Trophoblast cell (in vitro differentiated cells and primary cell): ENCODE measurements around the gene HDAC9.

Experiments
- DNase-seq, 2 donors: peaks; one replicate each; pipeline ENCODE4 v3.0.0-alpha.2; 2016
- H2AFZ ChIP-seq: 2 replicates; pipeline ENCODE4 v1.6.1; 2013; ENCODE audit warnings: low read length, moderate library complexity, mild to moderate bottlenecking; ENCODE audit not compliant: insufficient read depth, poor library complexity
- H2AK5ac ChIP-seq: 2 replicates; pipeline ENCODE4 v1.6.1; 2013; ENCODE audit warnings: mild to moderate bottlenecking, low read length
- H2BK120ac ChIP-seq: 2 replicates; pipeline ENCODE4 v1.6.1; 2013; ENCODE audit warnings: low read length, mild to moderate bottlenecking, moderate library complexity; ENCODE audit not compliant: insufficient read depth, poor library complexity
- H2BK12ac ChIP-seq: 2 replicates; pipeline ENCODE4 v1.6.1; 2013; ENCODE audit warnings: mild to moderate bottlenecking, low read length, moderate library complexity
- H2BK5ac ChIP-seq: 2 replicates; pipeline ENCODE4 v1.6.1; 2013; ENCODE audit warnings: low read length, low read depth, moderate library complexity, mild to moderate bottlenecking; ENCODE audit not compliant: poor library complexity
- H3K14ac ChIP-seq: 2 replicates; pipeline ENCODE4 v1.6.1; 2013; ENCODE audit warnings: mild to moderate bottlenecking, low read length
- H3K18ac ChIP-seq: 2 replicates; pipeline ENCODE4 v1.6.1; 2013; ENCODE audit warnings: mild to moderate bottlenecking, low read length
- H3K23ac ChIP-seq: 2 replicates; pipeline ENCODE4 v1.6.1; 2013; ENCODE audit warnings: low read length
- H3K27ac ChIP-seq: 2 replicates; pipeline ENCODE4 v1.5.1; 2013; ENCODE audit warnings: low read depth, mild to moderate bottlenecking, inconsistent platforms, low read length, moderate library complexity
- H3K27me3 ChIP-seq: 2 replicates; pipeline ENCODE4 v1.6.1; 2013; ENCODE audit warnings: inconsistent platforms, mild to moderate bottlenecking, low read length, moderate library complexity; ENCODE audit not compliant: insufficient read depth
- H3K36me3 ChIP-seq, 2 experiments: 1 replicate in 1 of 2; 2 replicates in 1 of 2; pipeline ENCODE4 v1.6.1; 2013; ENCODE audit warnings: low read length in 2 of 2, mild to moderate bottlenecking in 2 of 2, moderate library complexity in 1 of 2; ENCODE audit not compliant: insufficient read depth in 2 of 2, control insufficient read depth in 1 of 2
- H3K4ac ChIP-seq: 2 replicates; pipeline ENCODE4 v1.6.1; 2013; ENCODE audit warnings: low read depth, mild to moderate bottlenecking, low read length, moderate library complexity
- H3K4me1 ChIP-seq, 2 experiments: 1 replicate in 1 of 2; 2 replicates in 1 of 2; pipeline ENCODE4 v1.6.1; 2013; ENCODE audit warnings: low read length in 2 of 2, mild to moderate bottlenecking in 2 of 2, moderate library complexity in 1 of 2; ENCODE audit not compliant: insufficient read depth in 2 of 2, control insufficient read depth in 1 of 2
- H3K4me2 ChIP-seq: 2 replicates; pipeline ENCODE4 v1.6.1; 2013; ENCODE audit warnings: inconsistent platforms, mild to moderate bottlenecking, low read length, moderate library complexity
- H3K4me3 ChIP-seq: 2 replicates; pipeline ENCODE4 v1.5.1; 2013; ENCODE audit warnings: mild to moderate bottlenecking, low read depth, low read length, inconsistent platforms
- H3K79me1 ChIP-seq: one replicate; pipeline ENCODE4 v1.6.1; 2013; ENCODE audit warnings: low read length
- H3K79me2 ChIP-seq: 2 replicates; pipeline ENCODE4 v1.6.1; 2013; ENCODE audit warnings: low read length, mild to moderate bottlenecking; ENCODE audit not compliant: control insufficient read depth, insufficient read depth, poor library complexity
- H3K9ac ChIP-seq: 2 replicates; pipeline ENCODE4 v1.6.1; 2013; ENCODE audit warnings: mild to moderate bottlenecking, low read length
- H3K9me3 ChIP-seq: 2 replicates; pipeline ENCODE4 v1.6.1; 2013; ENCODE audit warnings: low read depth, mild to moderate bottlenecking, control low read depth, inconsistent platforms, low read length; ENCODE audit not compliant: insufficient read depth
- H4K12ac ChIP-seq: 2 replicates; pipeline ENCODE4 v1.6.1; 2013; ENCODE audit warnings: low read depth, mild to moderate bottlenecking, low read length, moderate library complexity
- H4K8ac ChIP-seq: 2 replicates; pipeline ENCODE4 v1.6.1; 2013; ENCODE audit warnings: low read depth, mild to moderate bottlenecking, low read length, moderate library complexity
- H4K91ac ChIP-seq: one replicate; pipeline ENCODE4 v1.6.1; 2013; ENCODE audit warnings: low read depth, mild to moderate bottlenecking, low read length, moderate library complexity
- WGBS: extraction: QIAGEN DNeasy Blood & Tissue Kit; methylation state at CpG from one replicate; pipeline ENCODE4 v1.1.7; 2013; ENCODE audit warnings: missing lambda C conversion rate; ENCODE audit not compliant: insufficient read length, insufficient coverage; ENCODE audit errors: extremely low coverage; 5-methylcytosine and 5-hydroxymethylcytosine counted together

HDAC9 gene

GRCh38 chr7:19000410-19000809 is 504.9 kb downstream of the HDAC9 start:
- Histone ChIP-seq H3K79me2 (no peaks in the 10 kb centered on the region), H2AK5ac (no peak overlapping the region), H4K8ac (no peak overlapping the region), H3K4ac (no peak overlapping the region), H3K79me1 (peaks cover 2% of the 10 kb centered on the region), H3K4me3 (no peak overlapping the region), H3K4me1 (peaks cover 2% of the 10 kb centered on the region in 2 experiments), H4K91ac (no peak overlapping the region), H3K14ac (no peak overlapping the region), H3K27ac (no peak overlapping the region), H3K27me3 (no peaks in the 10 kb centered on the region), H3K4me2 (no peak overlapping the region), H2AFZ (no peak overlapping the region), H4K12ac (no peak overlapping the region), H3K9ac (no peak overlapping the region), H2BK12ac (no peak overlapping the region), H3K18ac (no peak overlapping the region), H2BK120ac (no peak overlapping the region), H3K23ac (no peak overlapping the region), H3K9me3 (no peaks in the 10 kb centered on the region), H3K36me3 (no peaks in the 10 kb centered on the region), H2BK5ac (no peak overlapping the region)
- WGBS, result no CpG with 5 or more reads among the region's 4 CpGs
- no peak for DNase-seq

GRCh38 chr7:19001854-19002253 is 506.3 kb downstream of the HDAC9 start:
- H2AFZ ChIP-seq, result no peak overlapping the region
- H3K79me1 ChIP-seq, result no peaks in the 10 kb centered on the region
- no peak overlapping the region for H3K4me2 ChIP-seq
- H3K4me3 ChIP-seq, result no peak overlapping the region
- H2BK5ac ChIP-seq, result no peak overlapping the region
- no peak for DNase-seq
- H4K8ac ChIP-seq, result no peak overlapping the region
- H3K9ac ChIP-seq, result no peak overlapping the region
- H3K27me3 ChIP-seq, result no peaks in the 10 kb centered on the region
- H3K23ac ChIP-seq, result no peak overlapping the region
- H3K79me2 ChIP-seq, result no peaks in the 10 kb centered on the region
- no peak overlapping the region for H2BK120ac ChIP-seq
- no peak overlapping the region for H4K12ac ChIP-seq
- H2BK12ac ChIP-seq, result no peak overlapping the region
- H3K4ac ChIP-seq, result no peak overlapping the region
- H4K91ac ChIP-seq, result no peak overlapping the region
- H3K4me1 ChIP-seq, result no peaks in the 10 kb centered on the region
- WGBS, result no CpG with 5 or more reads among the region's 1 CpG
- no peaks in the 10 kb centered on the region for H3K36me3 ChIP-seq
- H3K27ac ChIP-seq, result no peak overlapping the region
- no peak overlapping the region for H2AK5ac ChIP-seq
- no peaks in the 10 kb centered on the region for H3K9me3 ChIP-seq
- no peak overlapping the region for H3K18ac ChIP-seq
- no peak overlapping the region for H3K14ac ChIP-seq

- WGBS, result no CpG with 5 or more reads among the region's 5 CpGs
- Histone ChIP-seq H3K9ac (no peak overlapping the region), H3K14ac (no peak overlapping the region)
These were observed 513.8 kb downstream of the HDAC9 start for GRCh38 chr7:19009241-19009935.

GRCh38 chr7:19009936-19010280 is 514.4 kb downstream of the HDAC9 start:
- Histone ChIP-seq H3K79me2 (no peaks in the 10 kb centered on the region), H3K27me3 (no peaks in the 10 kb centered on the region), H4K8ac (no peak overlapping the region), H4K12ac (no peak overlapping the region), H3K23ac (no peak overlapping the region), H4K91ac (no peak overlapping the region), H2BK5ac (no peak overlapping the region), H3K4me3 (no peak overlapping the region), H2AK5ac (no peak overlapping the region), H3K27ac (no peak overlapping the region), H2BK12ac (no peak overlapping the region), H3K18ac (no peak overlapping the region), H3K9me3 (no peaks in the 10 kb centered on the region), H2AFZ (no peak overlapping the region), H3K79me1 (no peaks in the 10 kb centered on the region), H3K14ac (no peak overlapping the region), H3K4ac (no peak overlapping the region), H3K4me2 (no peak overlapping the region), H2BK120ac (no peak overlapping the region), H3K9ac (no peak overlapping the region), H3K4me1 (no peaks in the 10 kb centered on the region), H3K36me3 (no peaks in the 10 kb centered on the region)
- no peak for DNase-seq

More at GRCh38 chr7:19009241-19009935, 513.8 kb downstream of the HDAC9 start:
- H4K91ac ChIP-seq, result no peak overlapping the region
- no peak overlapping the region for H3K4me2 ChIP-seq
- H3K23ac ChIP-seq, result no peak overlapping the region
- no peaks in the 10 kb centered on the region for H3K36me3 ChIP-seq
- no peak overlapping the region for H4K12ac ChIP-seq
- no peak for DNase-seq
- H3K9me3 ChIP-seq, result no peaks in the 10 kb centered on the region
- no peak overlapping the region for H2BK5ac ChIP-seq
- H3K4me1 ChIP-seq, result no peaks in the 10 kb centered on the region
- no peak overlapping the region for H2AFZ ChIP-seq
- no peak overlapping the region for H2BK12ac ChIP-seq
- no peak overlapping the region for H3K18ac ChIP-seq
- H3K4ac ChIP-seq, result no peak overlapping the region
- no peak overlapping the region for H2BK120ac ChIP-seq
- H3K4me3 ChIP-seq, result no peak overlapping the region
- no peaks in the 10 kb centered on the region for H3K79me1 ChIP-seq
- H2AK5ac ChIP-seq, result no peak overlapping the region
- no peak overlapping the region for H4K8ac ChIP-seq
- H3K27ac ChIP-seq, result no peak overlapping the region
- no peaks in the 10 kb centered on the region for H3K79me2 ChIP-seq
- H3K27me3 ChIP-seq, result no peaks in the 10 kb centered on the region
